ENCODE measurements around the gene POLR2L. TPM values are rescaled to one million over a fixed set of nuclear protein-coding genes. Genes with fewer than 3 reads are reported as not detected.

The POLR2L gene
- total RNA-seq, 1 donor from 2014 or later: 83.9 TPM

DNA sequence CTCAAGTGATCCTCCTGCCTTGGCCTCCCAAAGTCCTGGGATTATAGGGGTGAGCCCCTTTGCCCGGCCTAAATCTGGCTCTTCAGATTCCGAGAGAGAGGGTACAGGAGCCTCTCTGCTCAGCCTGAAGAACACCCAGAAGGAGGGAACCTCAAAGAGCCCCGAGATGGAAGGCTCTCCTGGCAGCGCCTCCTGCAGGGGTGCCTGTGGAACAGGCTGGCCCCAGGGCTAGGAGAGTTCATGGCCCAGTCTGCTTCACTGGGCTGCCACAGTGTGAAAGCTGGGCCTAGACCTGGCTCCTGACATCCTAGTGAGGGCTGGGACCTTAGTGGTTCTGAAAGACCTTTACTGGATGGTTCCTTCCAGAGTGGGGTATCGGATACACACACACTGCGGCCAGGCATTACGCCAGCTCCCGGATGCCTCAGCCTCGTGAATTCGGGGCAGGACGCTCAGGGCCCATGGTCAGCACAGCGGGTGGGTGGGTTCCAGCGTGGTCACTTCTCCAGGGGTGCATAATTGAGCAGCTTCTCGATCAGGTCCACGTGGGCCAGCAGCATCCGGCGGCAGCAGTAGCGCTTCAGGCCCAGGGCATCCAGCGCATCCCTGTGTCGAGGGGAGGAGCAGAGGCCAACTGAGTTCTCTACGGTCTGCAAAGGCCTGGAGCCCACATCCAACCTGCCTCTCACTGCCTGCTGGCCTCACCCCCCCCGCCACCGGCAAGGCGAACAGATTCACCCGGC, 2.3 kb downstream of the POLR2L start:
- TF ChIP-seq, protein P1, sequence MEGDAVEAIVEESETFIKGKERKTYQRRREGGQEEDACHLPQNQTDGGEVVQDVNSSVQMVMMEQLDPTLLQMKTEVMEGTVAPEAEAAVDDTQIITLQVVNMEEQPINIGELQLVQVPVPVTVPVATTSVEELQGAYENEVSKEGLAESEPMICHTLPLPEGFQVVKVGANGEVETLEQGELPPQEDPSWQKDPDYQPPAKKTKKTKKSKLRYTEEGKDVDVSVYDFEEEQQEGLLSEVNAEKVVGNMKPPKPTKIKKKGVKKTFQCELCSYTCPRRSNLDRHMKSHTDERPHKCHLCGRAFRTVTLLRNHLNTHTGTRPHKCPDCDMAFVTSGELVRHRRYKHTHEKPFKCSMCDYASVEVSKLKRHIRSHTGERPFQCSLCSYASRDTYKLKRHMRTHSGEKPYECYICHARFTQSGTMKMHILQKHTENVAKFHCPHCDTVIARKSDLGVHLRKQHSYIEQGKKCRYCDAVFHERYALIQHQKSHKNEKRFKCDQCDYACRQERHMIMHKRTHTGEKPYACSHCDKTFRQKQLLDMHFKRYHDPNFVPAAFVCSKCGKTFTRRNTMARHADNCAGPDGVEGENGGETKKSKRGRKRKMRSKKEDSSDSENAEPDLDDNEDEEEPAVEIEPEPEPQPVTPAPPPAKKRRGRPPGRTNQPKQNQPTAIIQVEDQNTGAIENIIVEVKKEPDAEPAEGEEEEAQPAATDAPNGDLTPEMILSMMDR (IDR thresholded peaks at IDR 0.05): no peak
- H3K27me3 Mint-ChIP-seq: peaks cover 2% of the 10 kb centered on the region
- H3K4me3 Mint-ChIP-seq: peak overlapping the region; percentile 89
- no peaks in the 10 kb centered on the region for H3K9me3 Mint-ChIP-seq
- peaks cover 34% of the 10 kb centered on the region for H3K4me1 Mint-ChIP-seq
- peaks cover 36% of the 10 kb centered on the region for H3K36me3 Mint-ChIP-seq (ENCODE audit: low read depth)
- no peak overlapping the region for H3K27ac Mint-ChIP-seq
- CTCF ChIA-PET: no interaction called here
- POLR2A ChIA-PET: interaction anchor here (1.0 to 1.1 kb wide), 2 partner anchors 10 to 21 kb away, joined by 3 to 4 read pairs; partner anchors contain the start of gene PNPLA2
- no peak for ATAC-seq (ENCODE audit: low read depth)
- no peak for DNase-seq
- intact Hi-C loops (cut with micrococcal nuclease): loop anchor here (10.0 kb wide), 1 partner anchor 735 kb away; the partner anchor contains the start of gene DUSP8

DNA sequence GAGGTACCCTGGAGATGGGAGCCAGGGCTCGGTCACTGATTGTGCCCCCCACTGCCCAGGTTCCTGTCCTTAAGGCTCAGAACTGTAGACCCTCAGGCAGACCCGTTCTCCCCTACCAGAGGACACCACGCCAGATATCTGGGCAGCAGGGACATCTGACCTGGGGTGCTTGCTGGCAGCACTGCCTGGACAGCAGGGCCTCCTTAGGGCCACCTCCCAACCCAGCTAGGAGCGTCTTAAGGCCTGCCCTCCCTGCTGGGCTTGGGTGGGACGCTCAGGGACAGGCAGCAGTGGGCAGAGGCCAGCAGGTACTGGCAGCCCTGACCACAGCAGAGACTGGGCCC, 3.1 kb downstream of the POLR2L start:
- intact Hi-C loops (cut with micrococcal nuclease): no loop called here
- no peak overlapping the region for H3K27ac Mint-ChIP-seq
- no peak for ATAC-seq (ENCODE audit: low read depth)
- no peak for DNase-seq
- no peaks in the 10 kb centered on the region for H3K9me3 Mint-ChIP-seq
- ChIA-PET POLR2A (interaction anchor here (1.8 kb wide), 1 partner anchor 8 kb away, joined by 4 read pairs; no protein-coding TSS in a partner anchor), CTCF (no interaction called here)
- peaks cover 29% of the 10 kb centered on the region for H3K4me1 Mint-ChIP-seq
- TF ChIP-seq, protein P1 (IDR thresholded peaks at IDR 0.05): no peak
- peaks cover 36% of the 10 kb centered on the region for H3K36me3 Mint-ChIP-seq (ENCODE audit: low read depth)
- no peak overlapping the region for H3K4me3 Mint-ChIP-seq
- H3K27me3 Mint-ChIP-seq: no peaks in the 10 kb centered on the region

DNA sequence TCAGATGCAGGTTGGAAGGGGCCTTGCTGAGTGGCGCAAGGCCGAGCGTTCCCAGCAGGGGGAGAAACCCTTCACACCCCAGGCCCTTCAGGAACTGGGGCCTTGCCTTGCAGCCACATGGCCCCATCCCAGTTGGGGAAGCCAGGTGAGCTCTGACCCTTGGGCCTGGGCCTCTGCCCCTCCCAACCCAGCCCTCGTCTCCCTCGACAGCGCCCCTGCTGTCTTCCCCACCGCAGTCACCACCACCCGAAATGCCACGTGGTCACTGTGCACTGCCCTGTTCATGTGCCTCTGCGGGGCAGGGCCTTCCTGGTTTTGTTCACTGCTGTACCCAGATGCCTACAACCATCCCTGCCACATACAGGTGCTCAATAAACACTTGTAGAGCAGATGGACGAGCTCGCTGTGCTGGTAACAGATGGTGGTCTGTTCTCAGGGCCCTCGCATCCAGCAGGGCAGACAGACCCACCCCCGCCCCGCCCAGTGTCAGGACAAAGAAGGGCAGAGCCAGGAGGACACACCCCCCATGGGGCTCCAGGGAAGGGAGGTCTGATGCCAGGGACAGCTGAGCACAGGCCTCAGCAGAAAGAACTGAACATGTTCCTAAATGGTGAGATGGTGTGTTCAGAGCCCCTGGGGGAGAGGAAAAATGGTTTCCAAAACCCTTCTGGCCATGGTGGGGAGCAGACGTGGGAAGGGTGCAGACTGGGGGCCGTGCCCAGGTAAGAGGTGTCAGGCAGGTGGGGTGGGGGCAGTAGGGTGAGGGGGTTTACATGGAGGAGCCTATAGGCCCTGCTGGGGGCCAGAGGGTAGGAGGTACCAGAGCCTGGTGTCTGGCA, 3.7 kb downstream of the POLR2L start:
- TF ChIP-seq, protein P1 (IDR thresholded peaks at IDR 0.05): no peak
- peaks cover 36% of the 10 kb centered on the region for H3K36me3 Mint-ChIP-seq (ENCODE audit: low read depth)
- no peak for ATAC-seq (ENCODE audit: low read depth)
- H3K27me3 Mint-ChIP-seq: peaks cover 3% of the 10 kb centered on the region
- no peaks in the 10 kb centered on the region for H3K9me3 Mint-ChIP-seq
- no peak overlapping the region for H3K4me3 Mint-ChIP-seq
- no peak overlapping the region for H3K27ac Mint-ChIP-seq
- intact Hi-C loops (cut with micrococcal nuclease): no loop called here
- CTCF ChIA-PET: no interaction called here
- H3K4me1 Mint-ChIP-seq: peaks cover 29% of the 10 kb centered on the region
- POLR2A ChIA-PET: interaction anchor here (1.8 kb wide), 1 partner anchor 9 kb away, joined by 4 read pairs; no protein-coding TSS in a partner anchor
- DNase-seq: no peak

DNA sequence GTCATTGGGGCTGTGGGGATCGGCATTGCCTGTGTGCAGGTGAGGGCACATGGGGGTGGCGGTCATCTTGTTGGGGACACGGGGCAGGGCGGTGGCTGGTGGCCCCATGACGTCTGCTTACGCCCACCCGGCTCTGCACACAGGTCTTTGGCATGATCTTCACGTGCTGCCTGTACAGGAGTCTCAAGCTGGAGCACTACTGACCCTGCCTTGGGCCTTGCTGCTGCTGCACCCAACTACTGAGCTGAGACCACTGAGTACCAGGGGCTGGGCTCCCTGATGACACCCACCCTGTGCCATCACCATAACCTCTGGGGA, 4.4 kb downstream of the POLR2L start:
- ChIA-PET POLR2A (interaction anchor here (1.8 kb wide), 1 partner anchor 10 kb away, joined by 4 read pairs; no protein-coding TSS in a partner anchor), CTCF (no interaction called here)
- Mint-ChIP-seq H3K9me3 (no peaks in the 10 kb centered on the region), H3K27me3 (peaks cover 3% of the 10 kb centered on the region), H3K4me3 (no peak overlapping the region), H3K27ac (no peak overlapping the region), H3K4me1 (peaks cover 26% of the 10 kb centered on the region), H3K36me3 (ENCODE audit: low read depth) (peaks cover 36% of the 10 kb centered on the region)
- TF ChIP-seq, protein P1 (IDR thresholded peaks at IDR 0.05): no peak
- intact Hi-C loops (cut with micrococcal nuclease): no loop called here
- ATAC-seq (ENCODE audit: low read depth) (no peak), DNase-seq (no peak)
